ENCODE results near the gene ARF4. TPM values are rescaled to one million over a fixed set of nuclear protein-coding genes. Genes with fewer than 3 reads are reported as not detected.

Gene ARF4
- total RNA-seq, 1 donor from 2014 or later, result 471 TPM

GRCh38 chr3:57577801-57578200 is 19.3 kb downstream of the ARF4 start:
- no peaks in the 10 kb centered on the region for H3K9me3 Mint-ChIP-seq (ENCODE audit: unreplicated experiment)
- peak overlapping the region; percentile 63 for H3K27ac Mint-ChIP-seq (ENCODE audit: unreplicated experiment)
- H3K4me1 ChIP-seq (ENCODE audit: insufficient read depth, low read length), result no peaks in the 10 kb centered on the region
- peaks cover 98% of the 10 kb centered on the region for H4K20me1 ChIP-seq (ENCODE audit: insufficient read depth, low read length)
- H3K4me1 Mint-ChIP-seq (ENCODE audit: low read depth, unreplicated experiment), result peaks cover 16% of the 10 kb centered on the region
- no peaks in the 10 kb centered on the region for H3K27me3 ChIP-seq (ENCODE audit: insufficient read depth, low read length)
- H3K9ac ChIP-seq (ENCODE audit: low read length), result no peak overlapping the region
- H3K27me3 Mint-ChIP-seq (ENCODE audit: low read depth, unreplicated experiment), result no peaks in the 10 kb centered on the region
- peaks cover 31% of the 10 kb centered on the region for H3K36me3 Mint-ChIP-seq (ENCODE audit: low read depth, unreplicated experiment)
- H3K36me3 ChIP-seq (ENCODE audit: insufficient read depth, low read length), result peaks cover 81% of the 10 kb centered on the region
- no peaks in the 10 kb centered on the region for H3K9me3 ChIP-seq (ENCODE audit: insufficient read depth, low read depth, low read length)
- H3K4me2 ChIP-seq (ENCODE audit: low read length), result no peak overlapping the region
- no peak overlapping the region for H2AFZ ChIP-seq (ENCODE audit: low read depth, low read length)
- FAIRE-seq, result no peak
- H3K4me3 ChIP-seq (ENCODE audit: insufficient read depth, low read depth, low read length), result no peak overlapping the region
- H3K27ac ChIP-seq (ENCODE audit: low read depth, low read length), result no peak overlapping the region
- H3K79me2 ChIP-seq (ENCODE audit: insufficient read depth, low read length), result peaks cover 98% of the 10 kb centered on the region
- no peak for DNase-seq (ENCODE audit: low read depth)
- no peak overlapping the region for H3K4me3 Mint-ChIP-seq (ENCODE audit: unreplicated experiment)
- TF ChIP-seq EZH2 (IDR thresholded peaks at IDR 0.05; ENCODE audit: insufficient read depth, low read length) (no peak), CTCF (IDR thresholded peaks at IDR 0.05; ENCODE audit: insufficient read depth, low read depth, low read length) (no peak)

- Histone ChIP-seq H4K20me1 (ENCODE audit: insufficient read depth, low read length) (peaks cover 96% of the 10 kb centered on the region), H3K27ac (ENCODE audit: low read depth, low read length) (no peak overlapping the region), H3K79me2 (ENCODE audit: insufficient read depth, low read length) (peaks cover 93% of the 10 kb centered on the region), H3K4me1 (ENCODE audit: insufficient read depth, low read length) (no peaks in the 10 kb centered on the region), H3K4me3 (ENCODE audit: insufficient read depth, low read depth, low read length) (no peak overlapping the region), H3K27me3 (ENCODE audit: insufficient read depth, low read length) (no peaks in the 10 kb centered on the region), H3K9ac (ENCODE audit: low read length) (no peak overlapping the region), H3K36me3 (ENCODE audit: insufficient read depth, low read length) (peaks cover 82% of the 10 kb centered on the region), H3K9me3 (ENCODE audit: insufficient read depth, low read depth, low read length) (no peaks in the 10 kb centered on the region), H2AFZ (ENCODE audit: low read depth, low read length) (no peak overlapping the region), H3K4me2 (ENCODE audit: low read length) (no peak overlapping the region)
- Mint-ChIP-seq H3K4me3 (ENCODE audit: unreplicated experiment) (no peak overlapping the region), H3K4me1 (ENCODE audit: low read depth, unreplicated experiment) (peaks cover 14% of the 10 kb centered on the region), H3K27ac (ENCODE audit: unreplicated experiment) (peak overlapping the region; percentile 51), H3K9me3 (ENCODE audit: unreplicated experiment) (no peaks in the 10 kb centered on the region), H3K36me3 (ENCODE audit: low read depth, unreplicated experiment) (peaks cover 36% of the 10 kb centered on the region), H3K27me3 (ENCODE audit: low read depth, unreplicated experiment) (no peaks in the 10 kb centered on the region)
- DNase-seq (ENCODE audit: low read depth) (no peak), FAIRE-seq (no peak)
- TF ChIP-seq CTCF (IDR thresholded peaks at IDR 0.05; ENCODE audit: insufficient read depth, low read depth, low read length), result no peak
Measured at GRCh38 chr3:57575966-57576626, 21.0 kb downstream of the ARF4 start.

DNA sequence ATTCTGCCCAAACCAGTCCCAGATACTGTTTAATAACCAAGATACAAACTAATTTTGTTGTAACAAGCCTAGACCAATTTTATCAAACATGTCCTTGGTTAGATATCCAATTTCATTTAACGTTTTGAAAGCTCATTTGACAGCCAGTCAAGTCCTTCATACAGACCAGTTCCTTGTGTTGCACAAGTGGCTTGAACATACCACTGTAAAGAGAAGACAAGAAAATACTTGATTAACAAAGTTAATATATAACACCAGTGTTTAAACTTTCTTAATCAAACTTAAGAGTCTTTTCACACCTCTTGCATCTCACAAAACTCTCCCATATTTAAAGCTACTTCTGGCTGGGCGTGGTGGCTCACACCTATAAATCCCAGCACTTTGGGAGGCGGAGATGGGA is 25.0 kb downstream of the ARF4 start:
- Histone ChIP-seq H3K9ac (ENCODE audit: low read length) (no peak overlapping the region), H2AFZ (ENCODE audit: low read depth, low read length) (no peak overlapping the region), H3K79me2 (ENCODE audit: insufficient read depth, low read length) (peaks cover 60% of the 10 kb centered on the region), H3K36me3 (ENCODE audit: insufficient read depth, low read length) (peaks cover 65% of the 10 kb centered on the region), H3K4me3 (ENCODE audit: insufficient read depth, low read depth, low read length) (no peak overlapping the region), H4K20me1 (ENCODE audit: insufficient read depth, low read length) (peaks cover 82% of the 10 kb centered on the region), H3K27ac (ENCODE audit: low read depth, low read length) (no peak overlapping the region), H3K4me1 (ENCODE audit: insufficient read depth, low read length) (no peaks in the 10 kb centered on the region), H3K4me2 (ENCODE audit: low read length) (no peak overlapping the region), H3K27me3 (ENCODE audit: insufficient read depth, low read length) (no peaks in the 10 kb centered on the region), H3K9me3 (ENCODE audit: insufficient read depth, low read depth, low read length) (no peaks in the 10 kb centered on the region)
- H3K4me3 Mint-ChIP-seq (ENCODE audit: unreplicated experiment), result no peak overlapping the region
- no peaks in the 10 kb centered on the region for H3K27me3 Mint-ChIP-seq (ENCODE audit: low read depth, unreplicated experiment)
- H3K36me3 Mint-ChIP-seq (ENCODE audit: low read depth, unreplicated experiment), result peaks cover 28% of the 10 kb centered on the region
- H3K9me3 Mint-ChIP-seq (ENCODE audit: unreplicated experiment), result no peaks in the 10 kb centered on the region
- no peak for TF ChIP-seq CTCF (IDR thresholded peaks at IDR 0.05; ENCODE audit: insufficient read depth, low read depth, low read length)
- no peak for TF ChIP-seq EZH2 (IDR thresholded peaks at IDR 0.05; ENCODE audit: insufficient read depth, low read length)
- no peak for DNase-seq (ENCODE audit: low read depth)
- no peak overlapping the region for H3K27ac Mint-ChIP-seq (ENCODE audit: unreplicated experiment)
- no peak for FAIRE-seq
- peaks cover 9% of the 10 kb centered on the region for H3K4me1 Mint-ChIP-seq (ENCODE audit: low read depth, unreplicated experiment)
